Measurements from ENCODE around the gene ECM1.

GRCh38 chr1:150464422-150464826 lies 43.5 kb upstream of the ECM1 start:
- TF ChIP-seq CTCF (conservative IDR thresholded peaks at IDR 0.05; ENCODE audit: low read length) (peak; percentile 84), EZH2phosphoT487 (IDR thresholded peaks at IDR 0.05; ENCODE audit: borderline replicate concordance, low read depth, low read length) (no peak)

Measured in OCI-LY7 (cell line).